K562 (cell line): ENCODE results near the gene PLK1. TPM values are rescaled to one million over a fixed set of nuclear protein-coding genes. Genes with fewer than 3 reads are reported as not detected.
A peak's percentile ranks its signal among the peaks of the same experiment; 100 is the strongest.

Experiments used
- CC2D1A ChIP-seq: fragments of 450-650 bp; IDR thresholded peaks from 2 replicates; pipeline ENCODE4 v1.6.1; 2017; ENCODE audit warnings: mild to moderate bottlenecking
- E2F1 ChIP-seq: sonication (generic); formaldehyde crosslinking; IDR thresholded peaks from 2 replicates; pipeline ENCODE4 v1.8.1; 2023; ENCODE audit warnings: mild to moderate bottlenecking, missing genetic modification reagents, moderate library complexity
- E2F5 ChIP-seq: sonication (generic); formaldehyde crosslinking; IDR thresholded peaks from 2 replicates; pipeline ENCODE4 v1.8.0; 2022; ENCODE audit warnings: mild to moderate bottlenecking, missing genetic modification reagents
- IFI16 ChIP-seq: fragments of 250-450 bp; sonication (Bioruptor Pico); IDR thresholded peaks from 2 replicates; pipeline ENCODE4 v2.1.2; 2022; ENCODE audit warnings: mild to moderate bottlenecking, inconsistent platforms
- ILK ChIP-seq: fragments of 450-650 bp; IDR thresholded peaks from 2 replicates; pipeline ENCODE4 v1.6.1; 2016; ENCODE audit warnings: missing genetic modification characterization, low read depth, mild to moderate bottlenecking, missing compliant biosample characterization, moderate library complexity, borderline replicate concordance
- JUN ChIP-seq, 2 experiments: sonication (generic) in 1 of 2; formaldehyde crosslinking in 1 of 2; IDR thresholded peaks; 2 replicates each; pipeline versions ENCODE4 v1.6.1 to v1.8.0; 2012 to 2022; ENCODE audit warnings: borderline replicate concordance in 2 of 2, mild to moderate bottlenecking in 2 of 2, improper control_type of control experiment in 1 of 2, low read depth in 1 of 2, low read length in 1 of 2, missing genetic modification reagents in 1 of 2
- KAT2B ChIP-seq: IDR thresholded peaks from one replicate; pipeline ENCODE4 v1.6.1; 2012; ENCODE audit warnings: low read depth, mild to moderate bottlenecking, control low read depth, inconsistent platforms, low read length, moderate library complexity
- KLF16 ChIP-seq: IDR thresholded peaks from 2 replicates; pipeline ENCODE4 v1.6.1; 2016; ENCODE audit warnings: antibody characterized with exemption
- L3MBTL2 ChIP-seq: fragments of 450-650 bp; IDR thresholded peaks from 2 replicates; pipeline ENCODE4 v1.6.1; 2016; ENCODE audit warnings: mild to moderate bottlenecking, moderate library complexity
- NFYB ChIP-seq: IDR thresholded peaks from 2 replicates; pipeline ENCODE4 v1.6.1; 2011; ENCODE audit warnings: mild to moderate bottlenecking, moderate library complexity; ENCODE audit not compliant: insufficient read length; ENCODE audit errors: extremely low read depth
- PREB ChIP-seq: sonication (generic); formaldehyde crosslinking; IDR thresholded peaks from 2 replicates; pipeline ENCODE4 v1.8.1; 2023; ENCODE audit warnings: mild to moderate bottlenecking, missing genetic modification reagents
- RAD21 ChIP-seq, 2 experiments: fragments of 250-450 bp in 1 of 2; fragments of 450-650 bp in 1 of 2; sonication (Bioruptor Pico) in 1 of 2; formaldehyde crosslinking in 1 of 2; IDR thresholded peaks in 1 of 2; conservative IDR thresholded peaks in 1 of 2; 2 replicates each; pipeline versions ENCODE4 v1.4.0 to v1.8.0; 2020 to 2022; ENCODE audit warnings: mild to moderate bottlenecking in 2 of 2, moderate library complexity in 1 of 2
- RBBP5 ChIP-seq: fragments of 200-600 bp; sonication (generic); IDR thresholded peaks from 2 replicates; pipeline ENCODE4 v1.6.1; 2012; ENCODE audit warnings: borderline replicate concordance, mild to moderate bottlenecking, low read length, control low read depth, inconsistent platforms; ENCODE audit not compliant: insufficient read depth, poor library complexity, severe bottlenecking
- SMAD2 ChIP-seq: fragments of 150-350 bp; IDR thresholded peaks from 2 replicates; pipeline ENCODE4 v1.6.1; 2014; ENCODE audit warnings: low read depth, mild to moderate bottlenecking, low read length
- SMAD3 ChIP-seq: fragments of 450-650 bp; formaldehyde crosslinking; conservative IDR thresholded peaks from 2 replicates; pipeline ENCODE4 v1.4.0; 2020; ENCODE audit warnings: mild to moderate bottlenecking
- SNRNP70 ChIP-seq: fragments of 200-400 bp; formaldehyde crosslinking; optimal IDR thresholded peaks from 2 replicates; pipeline ENCODE3; 2017; ENCODE audit warnings: low read depth, low read length
- TAF9B ChIP-seq: fragments of 450-650 bp; IDR thresholded peaks from 2 replicates; pipeline ENCODE4 v1.6.1; 2018; ENCODE audit warnings: mild to moderate bottlenecking; ENCODE audit not compliant: partially characterized antibody
- THRA ChIP-seq: fragments of 450-650 bp; IDR thresholded peaks from 2 replicates; pipeline ENCODE4 v1.6.1; 2017; ENCODE audit warnings: mild to moderate bottlenecking, moderate library complexity
- USF2 ChIP-seq: sonication (generic); formaldehyde crosslinking; IDR thresholded peaks from 2 replicates; pipeline ENCODE4 v1.5.0; 2020; ENCODE audit warnings: missing genetic modification reagents
- XRCC3 ChIP-seq: fragments of 450-650 bp; IDR thresholded peaks from 2 replicates; pipeline ENCODE4 v1.6.1; 2017; ENCODE audit warnings: mild to moderate bottlenecking, moderate library complexity
- ZNF395 ChIP-seq: fragments of 200-800 bp; sonication (Bioruptor generic); IDR thresholded peaks from 2 replicates; pipeline ENCODE4 v1.6.1; 2017; ENCODE audit warnings: missing genetic modification characterization, missing compliant biosample characterization
- ZNF785 ChIP-seq: fragments of 250-450 bp; sonication (Bioruptor Pico); IDR thresholded peaks from 2 replicates; pipeline ENCODE4 v1.4.0; 2020; ENCODE audit warnings: mild to moderate bottlenecking
- ZNF79 ChIP-seq: fragments of 250-450 bp; sonication (Bioruptor Pico); IDR thresholded peaks from 2 replicates; pipeline ENCODE4 v1.4.0; 2020; ENCODE audit warnings: low read depth, mild to moderate bottlenecking, moderate library complexity
- polyA plus RNA-seq, 8 experiments: library from polyadenylated mRNA; depleted of rRNA in 4 of 8; stranded (reverse) in 5 of 8; unstranded in 3 of 8; fragments of >200 nt; fragmentation: Nextera tagmentation in 2 of 8; fragmentation: Illumina TruSeq in 1 of 8; extraction: Ambion mirVana in 2 of 8; extraction: Trizol in 1 of 8; gene quantifications; 2 replicates each; pipeline versions ENCODE4 v1.2.1 to v1.2.3, GENCODE V29; 2011 to 2014; ENCODE audit warnings: inconsistent platforms in 1 of 8, missing spikeins in 1 of 8
- total RNA-seq, 7 experiments: library from RNA; depleted of rRNA in 6 of 7; stranded (reverse); fragments of >200 nt in 6 of 7; fragmentation: Illumina TruSeq in 2 of 7; extraction: Trizol in 2 of 7; gene quantifications; 2 replicates each; pipeline versions ENCODE4 v1.2.1 to v1.2.3, GENCODE V29; 2011 to 2021; ENCODE audit warnings: low replicate concordance in 1 of 7

PLK1 gene
- total and polyA plus RNA-seq, 9 of the 15 experiments (the other 6 are each of a cell fraction or from before 2014, with no cell fraction given): 13.6 to 212 (median 45.5) TPM

- no peak for TF ChIP-seq JUN (IDR thresholded peaks at IDR 0.05; ENCODE audit: borderline replicate concordance, low read depth, low read length)
- TF ChIP-seq JUN (CRISPR knock-in tag; IDR thresholded peaks at IDR 0.05; ENCODE audit: borderline replicate concordance): no peak
- no peak for TF ChIP-seq KAT2B
- TF ChIP-seq XRCC3: no peak
- no peak for TF ChIP-seq ZNF79 (CRISPR knock-in tag)
- TF ChIP-seq ILK (tag): no peak
- TF ChIP-seq PREB (CRISPR knock-in tag): no peak
- no peak for TF ChIP-seq ZNF785 (CRISPR knock-in tag)
- TF ChIP-seq CC2D1A: peak; percentile 85; the same call in 1 of the 2 replicates
- TF ChIP-seq RAD21 (CRISPR knock-in tag; conservative IDR thresholded peaks at IDR 0.05 in 1 of 2, IDR thresholded peaks at IDR 0.05 in 1 of 2): peak in 1 of 2 experiments; percentile 24; a peak in 1 of 4 replicates
- no peak for TF ChIP-seq THRA
- TF ChIP-seq KLF16: peak; percentile 88
- no peak for TF ChIP-seq SMAD2
- no peak for TF ChIP-seq SNRNP70
- TF ChIP-seq E2F1 (CRISPR knock-in tag): no peak
- no peak for TF ChIP-seq RBBP5
- TF ChIP-seq L3MBTL2: no peak
- TF ChIP-seq USF2 (CRISPR knock-in tag): no peak
- TF ChIP-seq ZNF395: no peak
- no peak for TF ChIP-seq IFI16 (CRISPR knock-in tag)
- no peak for TF ChIP-seq TAF9B
- TF ChIP-seq E2F5 (CRISPR knock-in tag): no peak
- no peak for TF ChIP-seq SMAD3 (CRISPR knock-in tag)
- no peak for TF ChIP-seq NFYB
These were observed 11.4 kb upstream of the PLK1 start (continued) for GRCh38 chr16:23667355-23667659.
